ENCODE results near the gene DNAJB6. TPM values are rescaled to one million over a fixed set of nuclear protein-coding genes. Genes with fewer than 3 reads are reported as not detected.

Gene DNAJB6
- total RNA-seq, 1 experiment from 2014 or later = 82.5 TPM

DNA sequence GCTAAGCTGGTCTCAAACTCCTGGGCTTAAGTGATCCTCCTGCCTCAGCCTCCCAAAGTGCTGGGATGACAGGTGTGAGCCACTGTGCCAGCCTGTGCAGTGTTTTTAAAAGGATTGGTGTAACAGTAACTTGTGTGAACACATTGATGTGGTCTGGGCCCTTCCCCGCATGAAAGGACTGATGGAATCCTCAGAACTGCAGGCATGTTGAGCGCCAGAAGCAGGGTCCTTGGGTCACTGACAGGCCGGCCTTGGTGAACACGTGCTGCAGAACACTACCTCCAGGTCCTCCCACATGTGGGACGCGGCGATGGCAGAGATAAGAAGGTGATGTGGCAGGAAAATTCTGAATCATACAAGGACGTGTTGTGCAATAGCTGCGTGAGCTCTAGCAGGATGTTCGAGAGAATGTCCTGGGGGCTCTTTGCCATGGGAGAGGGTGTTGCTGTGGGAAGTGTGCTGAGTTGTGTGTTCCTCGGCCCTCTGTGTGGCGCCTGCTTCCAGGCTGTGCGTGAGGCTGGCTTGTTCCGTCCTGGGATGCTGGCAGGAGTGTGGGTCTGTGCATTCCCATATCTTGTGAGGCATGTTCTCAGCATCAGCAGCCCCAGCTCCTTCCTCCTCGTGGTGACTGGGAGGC is 68.2 kb downstream of the DNAJB6 start:
- ChIA-PET CTCF (no interaction called here), POLR2A (no interaction called here), RAD21 (ENCODE audit: low non-redundant PET in 1 of 2, low total read pairs in 2 of 2, uncharacterized antibody in 2 of 2, unreplicated experiment in 2 of 2) (no interaction called here)
- no peaks in the 10 kb centered on the region for H4K20me1 ChIP-seq (ENCODE audit: insufficient read depth)
- no peak overlapping the region for H3K9ac ChIP-seq (ENCODE audit: low read length)
- H2AFZ ChIP-seq (ENCODE audit: low read depth, low read length, poor library complexity, severe bottlenecking) = no peak overlapping the region
- H3K36me3 ChIP-seq (ENCODE audit: control insufficient read depth in 1 of 2, insufficient read depth in 2 of 2, low read length in 2 of 2) = no peaks in the 10 kb centered on the region
- H3K27me3 ChIP-seq (ENCODE audit: insufficient read depth, low read length) = no peaks in the 10 kb centered on the region
- no peaks in the 10 kb centered on the region; the same call in 1 of the 2 replicates for H3K79me2 ChIP-seq (ENCODE audit: insufficient read depth, low read length)
- no peak for DNase-seq (ENCODE audit: low read depth, low spot score)
- TF ChIP-seq YY1 (IDR thresholded peaks at IDR 0.05; ENCODE audit: extremely low read depth, insufficient replicate concordance, low read depth, low read length) (no peak), POLR2A (IDR thresholded peaks at IDR 0.05; ENCODE audit: borderline replicate concordance, extremely low read depth, insufficient read depth, insufficient read length) (no peak), SP1 (IDR thresholded peaks at IDR 0.05; ENCODE audit: low read depth) (no peak), FOSL1 (IDR thresholded peaks at IDR 0.05; ENCODE audit: low read depth) (no peak), EGR1 (IDR thresholded peaks at IDR 0.05; ENCODE audit: low read depth) (no peak), ELF1 (IDR thresholded peaks at IDR 0.05; ENCODE audit: borderline replicate concordance, low read depth) (no peak), CEBPB (IDR thresholded peaks at IDR 0.05; ENCODE audit: low read depth) (no peak), RAD21 (IDR thresholded peaks at IDR 0.05; ENCODE audit: low read depth) (no peak), TCF7L2 (IDR thresholded peaks at IDR 0.05; ENCODE audit: borderline replicate concordance, extremely low read depth, insufficient read depth, insufficient read length) (no peak), SIN3A (IDR thresholded peaks at IDR 0.05; ENCODE audit: low read depth) (no peak), POLR2AphosphoS5 (IDR thresholded peaks at IDR 0.05; ENCODE audit: low read depth, low read length) (no peak), JUND (IDR thresholded peaks at IDR 0.05) (no peak), EZH2phosphoT487 (IDR thresholded peaks at IDR 0.05; ENCODE audit: borderline replicate concordance) (no peak), ZFX (IDR thresholded peaks at IDR 0.05) (no peak), ZNF274 (IDR thresholded peaks at IDR 0.05; ENCODE audit: low read depth, low read length) (no peak)
- TF ChIP-seq, protein P1, sequence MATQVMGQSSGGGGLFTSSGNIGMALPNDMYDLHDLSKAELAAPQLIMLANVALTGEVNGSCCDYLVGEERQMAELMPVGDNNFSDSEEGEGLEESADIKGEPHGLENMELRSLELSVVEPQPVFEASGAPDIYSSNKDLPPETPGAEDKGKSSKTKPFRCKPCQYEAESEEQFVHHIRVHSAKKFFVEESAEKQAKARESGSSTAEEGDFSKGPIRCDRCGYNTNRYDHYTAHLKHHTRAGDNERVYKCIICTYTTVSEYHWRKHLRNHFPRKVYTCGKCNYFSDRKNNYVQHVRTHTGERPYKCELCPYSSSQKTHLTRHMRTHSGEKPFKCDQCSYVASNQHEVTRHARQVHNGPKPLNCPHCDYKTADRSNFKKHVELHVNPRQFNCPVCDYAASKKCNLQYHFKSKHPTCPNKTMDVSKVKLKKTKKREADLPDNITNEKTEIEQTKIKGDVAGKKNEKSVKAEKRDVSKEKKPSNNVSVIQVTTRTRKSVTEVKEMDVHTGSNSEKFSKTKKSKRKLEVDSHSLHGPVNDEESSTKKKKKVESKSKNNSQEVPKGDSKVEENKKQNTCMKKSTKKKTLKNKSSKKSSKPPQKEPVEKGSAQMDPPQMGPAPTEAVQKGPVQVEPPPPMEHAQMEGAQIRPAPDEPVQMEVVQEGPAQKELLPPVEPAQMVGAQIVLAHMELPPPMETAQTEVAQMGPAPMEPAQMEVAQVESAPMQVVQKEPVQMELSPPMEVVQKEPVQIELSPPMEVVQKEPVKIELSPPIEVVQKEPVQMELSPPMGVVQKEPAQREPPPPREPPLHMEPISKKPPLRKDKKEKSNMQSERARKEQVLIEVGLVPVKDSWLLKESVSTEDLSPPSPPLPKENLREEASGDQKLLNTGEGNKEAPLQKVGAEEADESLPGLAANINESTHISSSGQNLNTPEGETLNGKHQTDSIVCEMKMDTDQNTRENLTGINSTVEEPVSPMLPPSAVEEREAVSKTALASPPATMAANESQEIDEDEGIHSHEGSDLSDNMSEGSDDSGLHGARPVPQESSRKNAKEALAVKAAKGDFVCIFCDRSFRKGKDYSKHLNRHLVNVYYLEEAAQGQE (IDR thresholded peaks at IDR 0.05; ENCODE audit: low read depth) = no peak
- TF ChIP-seq, protein P2, sequence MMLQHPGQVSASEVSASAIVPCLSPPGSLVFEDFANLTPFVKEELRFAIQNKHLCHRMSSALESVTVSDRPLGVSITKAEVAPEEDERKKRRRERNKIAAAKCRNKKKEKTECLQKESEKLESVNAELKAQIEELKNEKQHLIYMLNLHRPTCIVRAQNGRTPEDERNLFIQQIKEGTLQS (IDR thresholded peaks at IDR 0.05) = no peak
- TF ChIP-seq, protein P3, sequence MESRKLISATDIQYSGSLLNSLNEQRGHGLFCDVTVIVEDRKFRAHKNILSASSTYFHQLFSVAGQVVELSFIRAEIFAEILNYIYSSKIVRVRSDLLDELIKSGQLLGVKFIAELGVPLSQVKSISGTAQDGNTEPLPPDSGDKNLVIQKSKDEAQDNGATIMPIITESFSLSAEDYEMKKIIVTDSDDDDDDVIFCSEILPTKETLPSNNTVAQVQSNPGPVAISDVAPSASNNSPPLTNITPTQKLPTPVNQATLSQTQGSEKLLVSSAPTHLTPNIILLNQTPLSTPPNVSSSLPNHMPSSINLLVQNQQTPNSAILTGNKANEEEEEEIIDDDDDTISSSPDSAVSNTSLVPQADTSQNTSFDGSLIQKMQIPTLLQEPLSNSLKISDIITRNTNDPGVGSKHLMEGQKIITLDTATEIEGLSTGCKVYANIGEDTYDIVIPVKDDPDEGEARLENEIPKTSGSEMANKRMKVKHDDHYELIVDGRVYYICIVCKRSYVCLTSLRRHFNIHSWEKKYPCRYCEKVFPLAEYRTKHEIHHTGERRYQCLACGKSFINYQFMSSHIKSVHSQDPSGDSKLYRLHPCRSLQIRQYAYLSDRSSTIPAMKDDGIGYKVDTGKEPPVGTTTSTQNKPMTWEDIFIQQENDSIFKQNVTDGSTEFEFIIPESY (IDR thresholded peaks at IDR 0.05; ENCODE audit: extremely low read depth, insufficient replicate concordance, low read length) = no peak
- TF ChIP-seq, protein P4, sequence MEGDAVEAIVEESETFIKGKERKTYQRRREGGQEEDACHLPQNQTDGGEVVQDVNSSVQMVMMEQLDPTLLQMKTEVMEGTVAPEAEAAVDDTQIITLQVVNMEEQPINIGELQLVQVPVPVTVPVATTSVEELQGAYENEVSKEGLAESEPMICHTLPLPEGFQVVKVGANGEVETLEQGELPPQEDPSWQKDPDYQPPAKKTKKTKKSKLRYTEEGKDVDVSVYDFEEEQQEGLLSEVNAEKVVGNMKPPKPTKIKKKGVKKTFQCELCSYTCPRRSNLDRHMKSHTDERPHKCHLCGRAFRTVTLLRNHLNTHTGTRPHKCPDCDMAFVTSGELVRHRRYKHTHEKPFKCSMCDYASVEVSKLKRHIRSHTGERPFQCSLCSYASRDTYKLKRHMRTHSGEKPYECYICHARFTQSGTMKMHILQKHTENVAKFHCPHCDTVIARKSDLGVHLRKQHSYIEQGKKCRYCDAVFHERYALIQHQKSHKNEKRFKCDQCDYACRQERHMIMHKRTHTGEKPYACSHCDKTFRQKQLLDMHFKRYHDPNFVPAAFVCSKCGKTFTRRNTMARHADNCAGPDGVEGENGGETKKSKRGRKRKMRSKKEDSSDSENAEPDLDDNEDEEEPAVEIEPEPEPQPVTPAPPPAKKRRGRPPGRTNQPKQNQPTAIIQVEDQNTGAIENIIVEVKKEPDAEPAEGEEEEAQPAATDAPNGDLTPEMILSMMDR (IDR thresholded peaks at IDR 0.05 in 2 of 3, conservative IDR thresholded peaks at IDR 0.05 in 1 of 3; ENCODE audit: borderline replicate concordance in 1 of 3, insufficient read depth in 1 of 3, low read depth in 2 of 3, low read length in 2 of 3) = no peak
- TF ChIP-seq, protein P5, sequence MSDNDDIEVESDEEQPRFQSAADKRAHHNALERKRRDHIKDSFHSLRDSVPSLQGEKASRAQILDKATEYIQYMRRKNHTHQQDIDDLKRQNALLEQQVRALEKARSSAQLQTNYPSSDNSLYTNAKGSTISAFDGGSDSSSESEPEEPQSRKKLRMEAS (IDR thresholded peaks at IDR 0.05) = no peak
- H3K4me1 ChIP-seq (ENCODE audit: control insufficient read depth in 1 of 2, insufficient read depth in 2 of 2, low read length in 2 of 2) = no peaks in the 10 kb centered on the region
- H3K4me2 ChIP-seq (ENCODE audit: low read length) = no peak overlapping the region
- intact Hi-C loops (cut with micrococcal nuclease) = no loop called here
- H3K9me2 ChIP-seq (ENCODE audit: insufficient read depth) = no peaks in the 10 kb centered on the region
- no peak overlapping the region for H3K4me3 ChIP-seq (replicated peaks in 1 of 2; ENCODE audit: low read depth in 1 of 2, low read length in 2 of 2)
- no peak for ATAC-seq
- H3K27ac ChIP-seq (ENCODE audit: low read depth, low read length) = no peak overlapping the region
- BruUV-seq (replicated peaks) = no TSS peak
- no peaks in the 10 kb centered on the region for H3K9me3 ChIP-seq (ENCODE audit: control insufficient read depth in 1 of 2, insufficient read depth in 1 of 2, low read depth in 1 of 2, low read length in 2 of 2)
